ENCODE results near the gene ATP2A1.

ATP2A1 gene

DNA sequence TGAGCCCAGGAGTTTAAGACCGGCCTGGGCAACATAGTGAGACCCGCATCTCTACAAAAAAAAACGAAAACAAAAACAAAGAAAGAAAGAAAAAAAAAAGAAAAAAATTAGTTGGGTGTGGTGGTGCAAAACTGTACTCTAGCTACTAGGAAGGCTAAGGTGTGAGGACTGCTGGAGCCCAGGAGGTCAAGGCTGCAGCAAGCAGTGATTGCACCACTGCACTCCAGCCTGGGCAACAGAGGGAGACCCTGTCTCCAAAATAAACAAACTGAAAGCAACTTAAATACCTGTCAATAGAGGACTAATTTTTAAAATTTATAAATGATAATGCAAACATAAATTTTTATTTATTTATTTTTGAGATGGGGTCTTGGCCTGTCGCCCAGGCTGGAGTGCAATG lies 17.3 kb downstream of the ATP2A1 start:
- ATAC-seq (replicated peaks; ENCODE audit: extremely low read depth, poor library complexity, severe bottlenecking) (no peak), DNase-seq (ENCODE audit: low spot score in 2 of 2) (no peak)
- Mint-ChIP-seq H3K27me3 (no peaks in the 10 kb centered on the region), H3K4me1 (no peaks in the 10 kb centered on the region), H3K27ac (ENCODE audit: low read depth) (no peak overlapping the region), H3K4me3 (no peak overlapping the region), H3K9me3 (no peaks in the 10 kb centered on the region), H3K36me3 (ENCODE audit: insufficient read depth) (no peaks in the 10 kb centered on the region)

DNA sequence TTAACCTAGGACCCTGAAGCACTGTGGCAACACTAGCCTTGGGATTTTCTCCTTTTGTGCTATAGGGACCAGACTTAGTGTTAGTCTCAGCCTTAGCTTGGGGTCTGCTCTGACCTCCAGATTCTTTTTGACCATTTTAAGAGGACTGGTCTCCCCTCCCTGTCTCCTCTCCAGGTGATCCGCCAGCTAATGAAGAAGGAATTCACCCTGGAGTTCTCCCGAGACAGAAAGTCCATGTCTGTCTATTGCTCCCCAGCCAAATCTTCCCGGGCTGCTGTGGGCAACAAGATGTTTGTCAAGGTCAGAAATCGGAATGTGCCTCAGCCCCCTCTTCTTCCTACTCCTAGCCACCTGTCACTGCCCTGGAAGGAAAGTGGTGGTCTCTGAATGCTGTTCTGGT lies 19.5 kb downstream of the ATP2A1 start:
- Mint-ChIP-seq H3K4me3 (no peak overlapping the region), H3K27me3 (no peaks in the 10 kb centered on the region), H3K36me3 (ENCODE audit: insufficient read depth) (no peaks in the 10 kb centered on the region), H3K4me1 (no peaks in the 10 kb centered on the region), H3K9me3 (no peaks in the 10 kb centered on the region), H3K27ac (ENCODE audit: low read depth) (no peak overlapping the region)
- DNase-seq (ENCODE audit: low spot score in 2 of 2) = no peak
- no peak for ATAC-seq (replicated peaks; ENCODE audit: extremely low read depth, poor library complexity, severe bottlenecking)

DNA sequence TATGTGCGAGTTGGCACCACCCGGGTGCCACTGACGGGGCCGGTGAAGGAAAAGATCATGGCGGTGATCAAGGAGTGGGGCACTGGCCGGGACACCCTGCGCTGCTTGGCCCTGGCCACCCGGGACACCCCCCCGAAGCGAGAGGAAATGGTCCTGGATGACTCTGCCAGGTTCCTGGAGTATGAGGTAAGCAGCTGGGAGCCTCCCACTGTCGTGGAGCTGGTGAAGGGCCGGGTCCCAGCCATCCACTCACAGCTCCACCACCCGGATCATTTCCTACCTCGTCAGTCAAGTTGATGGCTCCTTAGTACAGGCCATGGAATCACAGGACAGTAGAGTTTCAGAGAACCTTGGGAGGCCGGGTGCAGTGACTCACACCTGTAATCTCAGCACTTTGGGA lies 20.0 kb downstream of the ATP2A1 start:
- DNase-seq (ENCODE audit: low spot score in 2 of 2) (no peak), ATAC-seq (replicated peaks; ENCODE audit: extremely low read depth, poor library complexity, severe bottlenecking) (no peak)
- Mint-ChIP-seq H3K4me3 (no peak overlapping the region), H3K4me1 (no peaks in the 10 kb centered on the region), H3K36me3 (ENCODE audit: insufficient read depth) (no peaks in the 10 kb centered on the region), H3K9me3 (no peaks in the 10 kb centered on the region), H3K27me3 (no peaks in the 10 kb centered on the region), H3K27ac (ENCODE audit: low read depth) (no peak overlapping the region)

DNA sequence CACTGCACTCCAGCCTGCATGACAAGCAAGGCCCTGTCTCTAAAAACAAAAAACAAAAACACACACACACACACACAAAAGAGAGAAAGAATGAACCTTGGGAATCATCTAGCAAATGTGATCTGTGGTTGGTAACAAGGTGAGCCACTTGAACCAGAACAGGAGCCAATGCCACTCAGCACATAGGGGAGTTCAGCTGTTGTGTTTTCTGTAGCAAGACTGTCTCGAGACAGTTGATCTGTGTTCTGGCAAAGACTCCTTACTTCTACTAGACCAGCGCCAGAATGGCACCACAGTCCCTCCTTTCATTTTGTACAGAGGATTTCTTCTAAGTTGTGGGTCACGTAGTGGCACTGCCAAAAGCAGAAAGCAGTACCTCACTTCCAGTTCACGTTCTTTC lies 20.7 kb downstream of the ATP2A1 start:
- H3K27me3 Mint-ChIP-seq = no peaks in the 10 kb centered on the region
- ATAC-seq (replicated peaks; ENCODE audit: extremely low read depth, poor library complexity, severe bottlenecking) (no peak), DNase-seq (ENCODE audit: low spot score in 2 of 2) (no peak)
- no peaks in the 10 kb centered on the region for H3K4me1 Mint-ChIP-seq
- no peaks in the 10 kb centered on the region for H3K9me3 Mint-ChIP-seq
- H3K27ac Mint-ChIP-seq (ENCODE audit: low read depth) = no peak overlapping the region
- H3K36me3 Mint-ChIP-seq (ENCODE audit: insufficient read depth) = peaks cover under 1% of the 10 kb centered on the region
- no peak overlapping the region for H3K4me3 Mint-ChIP-seq

DNA sequence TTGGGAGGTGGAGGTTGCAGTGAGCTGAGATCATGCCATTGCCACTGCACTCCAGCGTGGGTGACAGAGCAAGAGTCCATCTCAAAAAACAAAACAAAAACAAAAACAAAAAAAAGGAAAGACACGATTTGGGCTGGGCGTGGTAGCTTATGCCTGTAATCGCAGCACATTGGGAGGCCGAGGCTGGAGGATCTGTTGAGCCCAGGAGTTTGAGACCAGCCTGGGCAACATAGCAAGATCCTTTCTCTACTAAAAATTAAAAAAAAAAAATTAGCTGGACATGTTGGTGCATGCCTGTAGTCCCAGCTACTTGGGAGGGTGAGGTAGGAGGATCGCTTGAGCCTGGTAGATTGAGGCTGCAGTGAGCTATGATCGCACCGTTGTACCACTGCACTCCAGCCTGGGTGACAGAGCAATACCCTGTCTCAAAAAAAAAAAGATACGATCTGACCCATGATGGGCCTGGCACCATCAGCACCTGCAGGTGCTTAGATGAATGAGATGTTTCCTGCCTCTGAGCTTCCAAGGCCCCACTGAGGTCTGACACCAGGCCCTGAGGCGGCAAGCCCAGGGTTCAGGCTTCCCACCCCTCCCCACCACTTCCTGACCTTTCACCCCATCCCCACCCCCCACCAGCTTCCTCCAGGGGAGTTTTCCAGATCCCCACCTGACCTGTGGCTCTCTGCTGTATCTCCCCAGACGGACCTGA lies 21.7 kb downstream of the ATP2A1 start:
- Mint-ChIP-seq H3K27ac (ENCODE audit: low read depth) (no peak overlapping the region), H3K4me3 (no peak overlapping the region)
- no peak for ATAC-seq (replicated peaks; ENCODE audit: extremely low read depth, poor library complexity, severe bottlenecking)

DNA sequence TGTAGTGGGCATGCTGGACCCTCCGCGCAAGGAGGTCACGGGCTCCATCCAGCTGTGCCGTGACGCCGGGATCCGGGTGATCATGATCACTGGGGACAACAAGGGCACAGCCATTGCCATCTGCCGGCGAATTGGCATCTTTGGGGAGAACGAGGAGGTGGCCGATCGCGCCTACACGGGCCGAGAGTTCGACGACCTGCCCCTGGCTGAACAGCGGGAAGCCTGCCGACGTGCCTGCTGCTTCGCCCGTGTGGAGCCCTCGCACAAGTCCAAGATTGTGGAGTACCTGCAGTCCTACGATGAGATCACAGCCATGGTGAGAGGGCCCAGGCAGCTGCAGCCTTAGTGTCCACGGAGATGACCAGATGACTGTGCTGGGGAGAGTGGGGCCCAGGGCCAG lies 22.3 kb downstream of the ATP2A1 start:
- DNase-seq (ENCODE audit: low spot score in 2 of 2) (no peak), ATAC-seq (replicated peaks; ENCODE audit: extremely low read depth, poor library complexity, severe bottlenecking) (no peak)
- Mint-ChIP-seq H3K9me3 (no peaks in the 10 kb centered on the region), H3K27me3 (no peaks in the 10 kb centered on the region), H3K27ac (ENCODE audit: low read depth) (no peak overlapping the region), H3K4me1 (no peaks in the 10 kb centered on the region), H3K36me3 (ENCODE audit: insufficient read depth) (peaks cover 3% of the 10 kb centered on the region), H3K4me3 (no peak overlapping the region)

More for the DNA sequence above, 21.7 kb downstream of the ATP2A1 start:
- Mint-ChIP-seq H3K4me1 (no peaks in the 10 kb centered on the region), H3K27me3 (no peaks in the 10 kb centered on the region), H3K36me3 (ENCODE audit: insufficient read depth) (peaks cover 2% of the 10 kb centered on the region), H3K9me3 (no peaks in the 10 kb centered on the region)
- DNase-seq (ENCODE audit: low spot score in 2 of 2) = no peak

DNA sequence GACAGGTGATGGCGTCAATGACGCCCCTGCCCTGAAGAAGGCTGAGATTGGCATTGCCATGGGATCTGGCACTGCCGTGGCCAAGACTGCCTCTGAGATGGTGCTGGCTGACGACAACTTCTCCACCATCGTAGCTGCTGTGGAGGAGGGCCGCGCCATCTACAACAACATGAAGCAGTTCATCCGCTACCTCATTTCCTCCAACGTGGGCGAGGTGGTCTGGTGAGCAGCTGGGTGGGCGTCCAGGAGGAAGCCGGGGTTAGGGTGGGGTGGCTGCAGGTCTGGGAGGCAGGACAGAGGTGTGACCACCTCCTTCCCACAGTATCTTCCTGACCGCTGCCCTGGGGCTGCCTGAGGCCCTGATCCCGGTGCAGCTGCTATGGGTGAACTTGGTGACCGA lies 23.6 kb downstream of the ATP2A1 start:
- DNase-seq (ENCODE audit: low spot score in 2 of 2) = no peak
- H3K27me3 Mint-ChIP-seq = no peaks in the 10 kb centered on the region
- H3K9me3 Mint-ChIP-seq = no peaks in the 10 kb centered on the region
- no peak overlapping the region for H3K27ac Mint-ChIP-seq (ENCODE audit: low read depth)
- H3K36me3 Mint-ChIP-seq (ENCODE audit: insufficient read depth) = peaks cover 8% of the 10 kb centered on the region
- H3K4me3 Mint-ChIP-seq = no peak overlapping the region
- no peaks in the 10 kb centered on the region for H3K4me1 Mint-ChIP-seq
- no peak for ATAC-seq (replicated peaks; ENCODE audit: extremely low read depth, poor library complexity, severe bottlenecking)

DNA sequence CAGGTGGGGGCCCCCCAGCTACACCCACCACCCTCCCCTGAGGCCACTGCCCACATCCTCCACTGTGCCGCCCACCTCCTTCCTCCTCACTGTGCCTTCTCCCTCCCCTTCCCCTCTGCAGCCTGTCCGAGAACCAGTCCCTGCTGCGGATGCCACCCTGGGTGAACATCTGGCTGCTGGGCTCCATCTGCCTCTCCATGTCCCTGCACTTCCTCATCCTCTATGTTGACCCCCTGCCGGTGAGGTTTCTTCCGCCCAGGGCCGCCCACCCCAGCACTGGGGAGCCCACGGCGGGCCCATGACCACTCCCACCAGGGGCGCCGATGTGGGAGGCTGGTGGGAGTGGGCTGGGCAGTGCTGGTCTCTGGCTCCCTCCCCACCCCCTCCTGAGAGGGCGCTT lies 24.6 kb downstream of the ATP2A1 start:
- Mint-ChIP-seq H3K27me3 (no peaks in the 10 kb centered on the region), H3K4me3 (no peak overlapping the region), H3K27ac (ENCODE audit: low read depth) (no peak overlapping the region), H3K36me3 (ENCODE audit: insufficient read depth) (peaks cover 10% of the 10 kb centered on the region), H3K4me1 (no peaks in the 10 kb centered on the region), H3K9me3 (no peaks in the 10 kb centered on the region)
- DNase-seq (ENCODE audit: low spot score in 2 of 2) (no peak), ATAC-seq (replicated peaks; ENCODE audit: extremely low read depth, poor library complexity, severe bottlenecking) (no peak)

DNA sequence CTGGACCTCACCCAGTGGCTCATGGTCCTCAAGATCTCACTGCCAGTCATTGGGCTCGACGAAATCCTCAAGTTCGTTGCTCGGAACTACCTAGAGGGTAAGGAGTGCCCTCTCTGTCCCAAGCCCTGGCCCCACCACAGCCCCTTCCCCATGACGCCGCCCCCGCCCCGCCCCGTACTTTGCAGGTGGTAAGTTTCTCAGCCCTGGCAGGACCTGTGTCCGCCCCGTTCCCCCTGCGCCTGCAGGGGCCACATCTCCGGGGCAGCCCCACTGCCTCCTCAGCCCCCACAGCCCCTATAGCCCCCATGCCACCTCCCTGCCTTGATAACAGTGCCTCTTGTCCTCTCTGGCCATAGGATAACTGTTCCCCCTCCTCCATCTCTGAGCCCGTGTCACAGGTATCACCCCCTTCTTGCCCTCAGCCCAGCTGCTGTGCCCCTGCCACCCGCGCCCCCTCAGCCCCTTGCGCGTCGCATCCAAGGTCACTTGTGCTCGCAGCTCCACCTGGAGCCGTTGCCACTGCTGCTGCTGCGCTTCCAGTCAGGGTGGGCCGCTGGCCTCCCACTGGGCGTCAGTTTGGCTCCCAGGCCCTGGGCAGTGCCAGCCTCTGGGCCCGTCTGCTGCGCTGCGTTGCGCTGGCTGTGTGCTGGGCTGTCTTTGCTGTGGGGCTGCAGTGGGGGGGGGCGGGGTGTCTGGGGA lies 25.2 kb downstream of the ATP2A1 start:
- Mint-ChIP-seq H3K27ac (ENCODE audit: low read depth) (no peak overlapping the region), H3K4me1 (no peaks in the 10 kb centered on the region), H3K4me3 (no peak overlapping the region), H3K9me3 (no peaks in the 10 kb centered on the region), H3K36me3 (ENCODE audit: insufficient read depth) (peaks cover 12% of the 10 kb centered on the region), H3K27me3 (no peaks in the 10 kb centered on the region)
- no peak for DNase-seq (ENCODE audit: low spot score in 2 of 2)
- no peak for ATAC-seq (replicated peaks; ENCODE audit: extremely low read depth, poor library complexity, severe bottlenecking)

DNA sequence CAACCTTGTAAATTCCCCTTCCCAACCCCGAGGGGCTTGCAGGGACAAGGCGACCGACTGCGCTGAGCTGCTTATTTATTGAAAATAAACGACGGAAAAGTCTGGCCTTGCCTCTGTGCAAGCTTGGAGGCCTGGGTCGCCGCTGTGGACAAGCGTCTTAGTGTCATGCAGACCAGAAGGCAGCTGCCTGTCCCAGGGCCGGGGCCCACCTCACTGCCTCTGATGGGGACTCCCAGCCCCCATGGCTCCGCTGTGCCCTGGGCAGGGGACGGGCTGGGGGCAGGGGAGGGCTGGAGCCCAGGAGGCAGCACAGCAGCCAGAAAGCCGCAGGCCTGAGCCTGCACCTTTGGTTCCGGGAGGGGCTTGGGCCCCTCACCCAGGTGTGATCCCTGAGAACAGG lies 26.1 kb downstream of the ATP2A1 start:
- no peaks in the 10 kb centered on the region for H3K9me3 Mint-ChIP-seq
- DNase-seq (ENCODE audit: low spot score in 2 of 2) (no peak), ATAC-seq (replicated peaks; ENCODE audit: extremely low read depth, poor library complexity, severe bottlenecking) (no peak)
- no peaks in the 10 kb centered on the region for H3K27me3 Mint-ChIP-seq
- H3K36me3 Mint-ChIP-seq (ENCODE audit: insufficient read depth) = peaks cover 12% of the 10 kb centered on the region
- H3K27ac Mint-ChIP-seq (ENCODE audit: low read depth) = no peak overlapping the region
- H3K4me1 Mint-ChIP-seq = no peaks in the 10 kb centered on the region
- H3K4me3 Mint-ChIP-seq = no peak overlapping the region

DNA sequence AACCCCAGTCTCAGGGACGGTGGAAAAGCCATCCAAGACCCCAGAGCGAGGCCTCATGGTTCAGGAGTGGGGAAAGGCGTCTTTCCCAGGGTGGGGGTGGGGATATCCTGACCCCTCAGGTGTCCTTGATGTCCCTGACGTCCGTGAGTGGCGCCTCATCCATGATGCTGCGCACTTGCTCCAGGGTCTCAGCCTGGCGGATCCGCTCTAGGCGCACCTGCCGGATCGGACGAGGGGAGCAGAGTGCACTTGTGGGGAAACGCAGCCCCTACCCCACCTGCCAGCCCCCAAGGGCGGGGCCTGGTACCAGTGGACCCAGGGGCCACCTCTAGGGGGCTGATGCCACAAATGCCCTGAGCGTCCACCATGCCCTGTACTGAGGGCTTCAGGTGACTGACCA lies 26.5 kb downstream of the ATP2A1 start:
- no peaks in the 10 kb centered on the region for H3K9me3 Mint-ChIP-seq
- H3K27me3 Mint-ChIP-seq = no peaks in the 10 kb centered on the region
- no peak overlapping the region for H3K4me3 Mint-ChIP-seq
- H3K4me1 Mint-ChIP-seq = no peaks in the 10 kb centered on the region
- DNase-seq (ENCODE audit: low spot score in 2 of 2) (no peak), ATAC-seq (replicated peaks; ENCODE audit: extremely low read depth, poor library complexity, severe bottlenecking) (no peak)
- H3K27ac Mint-ChIP-seq (ENCODE audit: low read depth) = no peak overlapping the region
- H3K36me3 Mint-ChIP-seq (ENCODE audit: insufficient read depth) = peaks cover 14% of the 10 kb centered on the region

DNA sequence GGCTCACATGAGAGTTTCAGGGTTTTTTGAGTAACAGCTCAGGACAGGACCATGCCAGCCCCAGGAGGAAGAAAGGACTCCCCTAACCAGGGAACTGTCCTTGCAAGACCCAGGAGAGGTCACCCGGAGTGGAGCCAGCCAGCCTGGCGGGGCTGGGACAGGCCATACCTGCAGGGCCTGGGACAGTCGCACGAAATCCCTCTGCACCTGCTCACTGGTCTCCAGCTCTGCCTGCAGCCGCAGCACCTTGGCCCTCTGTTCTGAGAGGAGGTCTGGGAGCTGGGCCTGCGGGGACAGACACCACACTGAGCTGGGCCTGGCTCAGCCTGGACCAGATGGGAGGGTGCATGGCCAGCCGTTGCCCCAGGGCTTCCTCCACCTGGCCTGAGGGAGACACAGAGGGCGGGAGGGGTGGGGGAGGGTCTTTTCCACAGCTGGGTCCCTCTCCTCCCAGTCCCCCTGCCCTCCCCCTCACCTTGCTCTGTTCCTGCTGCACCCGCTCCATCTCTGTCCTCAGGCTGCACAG lies 27.0 kb downstream of the ATP2A1 start:
- H3K4me3 Mint-ChIP-seq = no peak overlapping the region
- no peaks in the 10 kb centered on the region for H3K27me3 Mint-ChIP-seq
- peaks cover 17% of the 10 kb centered on the region for H3K36me3 Mint-ChIP-seq (ENCODE audit: insufficient read depth)
- no peak overlapping the region for H3K27ac Mint-ChIP-seq (ENCODE audit: low read depth)
- no peaks in the 10 kb centered on the region for H3K4me1 Mint-ChIP-seq
- DNase-seq (ENCODE audit: low spot score in 2 of 2) (no peak), ATAC-seq (replicated peaks; ENCODE audit: extremely low read depth, poor library complexity, severe bottlenecking) (no peak)
- H3K9me3 Mint-ChIP-seq = no peaks in the 10 kb centered on the region

DNA sequence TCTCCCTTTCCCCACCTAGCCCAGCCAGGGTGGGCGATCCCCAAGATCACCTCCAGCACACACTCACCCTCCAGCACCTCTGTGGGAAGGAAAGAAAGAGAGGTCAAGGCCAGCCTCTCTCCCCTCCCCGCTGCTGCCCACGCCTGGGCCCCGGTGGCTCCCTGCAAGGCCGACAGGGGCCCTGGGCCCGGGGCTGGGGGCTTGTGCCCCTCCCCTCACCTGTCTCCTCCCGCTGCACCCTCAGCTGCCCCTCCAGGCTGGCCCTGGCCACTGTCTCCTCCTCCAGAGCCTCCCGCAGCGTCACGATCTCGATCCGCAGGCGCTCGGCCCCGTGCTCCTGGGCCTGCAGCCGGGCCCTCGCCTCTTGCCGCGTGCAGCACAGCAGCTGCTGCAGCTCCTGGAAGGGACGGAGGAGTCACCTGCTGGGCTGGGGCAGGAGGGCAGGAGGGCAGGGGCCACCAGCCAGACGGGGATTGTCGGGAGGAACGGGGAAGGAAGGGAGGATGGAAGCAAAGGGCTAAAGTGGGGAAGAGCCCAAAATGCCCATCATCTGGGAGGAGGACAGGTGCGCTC lies 27.6 kb downstream of the ATP2A1 start:
- peaks cover 21% of the 10 kb centered on the region for H3K36me3 Mint-ChIP-seq (ENCODE audit: insufficient read depth)
- no peaks in the 10 kb centered on the region for H3K9me3 Mint-ChIP-seq

More for the DNA sequence above, 27.6 kb downstream of the ATP2A1 start:
- no peak for DNase-seq (ENCODE audit: low spot score in 2 of 2)
- no peak overlapping the region for H3K27ac Mint-ChIP-seq (ENCODE audit: low read depth)
- no peak for ATAC-seq (replicated peaks; ENCODE audit: extremely low read depth, poor library complexity, severe bottlenecking)
- no peaks in the 10 kb centered on the region for H3K4me1 Mint-ChIP-seq
- no peak overlapping the region for H3K4me3 Mint-ChIP-seq
- no peaks in the 10 kb centered on the region for H3K27me3 Mint-ChIP-seq

All from central memory CD8-positive, alpha-beta T cell (primary cell).